ENCODE results near the gene RIMBP2.

DNA sequence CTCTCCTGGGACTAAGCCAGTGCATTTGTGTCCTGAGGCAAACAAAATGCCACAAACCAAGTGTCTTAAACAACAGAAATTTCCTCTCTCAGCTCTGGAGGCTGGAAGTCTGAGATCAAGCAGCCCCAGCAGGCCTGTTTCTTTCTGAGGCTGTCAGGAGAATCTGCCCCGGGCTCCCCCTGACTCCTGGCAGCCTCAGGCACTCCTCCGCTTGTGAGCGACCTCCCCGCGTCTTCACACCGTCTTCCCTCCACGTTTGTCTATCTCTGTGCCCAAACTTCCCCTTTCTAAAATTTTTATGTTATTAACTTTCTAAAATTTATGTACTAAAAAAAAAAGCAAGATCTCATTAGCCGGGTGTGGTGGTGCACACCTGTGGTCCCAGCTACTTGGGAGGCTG lies 59.7 kb downstream of the RIMBP2 start:
- TF ChIP-seq, protein P1, sequence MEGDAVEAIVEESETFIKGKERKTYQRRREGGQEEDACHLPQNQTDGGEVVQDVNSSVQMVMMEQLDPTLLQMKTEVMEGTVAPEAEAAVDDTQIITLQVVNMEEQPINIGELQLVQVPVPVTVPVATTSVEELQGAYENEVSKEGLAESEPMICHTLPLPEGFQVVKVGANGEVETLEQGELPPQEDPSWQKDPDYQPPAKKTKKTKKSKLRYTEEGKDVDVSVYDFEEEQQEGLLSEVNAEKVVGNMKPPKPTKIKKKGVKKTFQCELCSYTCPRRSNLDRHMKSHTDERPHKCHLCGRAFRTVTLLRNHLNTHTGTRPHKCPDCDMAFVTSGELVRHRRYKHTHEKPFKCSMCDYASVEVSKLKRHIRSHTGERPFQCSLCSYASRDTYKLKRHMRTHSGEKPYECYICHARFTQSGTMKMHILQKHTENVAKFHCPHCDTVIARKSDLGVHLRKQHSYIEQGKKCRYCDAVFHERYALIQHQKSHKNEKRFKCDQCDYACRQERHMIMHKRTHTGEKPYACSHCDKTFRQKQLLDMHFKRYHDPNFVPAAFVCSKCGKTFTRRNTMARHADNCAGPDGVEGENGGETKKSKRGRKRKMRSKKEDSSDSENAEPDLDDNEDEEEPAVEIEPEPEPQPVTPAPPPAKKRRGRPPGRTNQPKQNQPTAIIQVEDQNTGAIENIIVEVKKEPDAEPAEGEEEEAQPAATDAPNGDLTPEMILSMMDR (IDR thresholded peaks at IDR 0.05): no peak
- TF ChIP-seq EP300 (IDR thresholded peaks at IDR 0.05) (no peak), POLR2A (IDR thresholded peaks at IDR 0.05; ENCODE audit: low read depth) (no peak), POLR2AphosphoS5 (IDR thresholded peaks at IDR 0.05) (no peak)
